PC-3 (cell line): ENCODE results near the gene HIPK2. TPM values are rescaled to one million over a fixed set of nuclear protein-coding genes. Genes with fewer than 3 reads are reported as not detected.

ENCODE experiments used
- ATAC-seq: fragments of 200-7000 bp; cut with Tn5 transposase; 2 replicates; pipeline ENCODE4 v1.9.1; 2020; ENCODE audit warnings: mild to moderate bottlenecking, moderate library complexity
- BruUV-seq: library from RNA; stranded (reverse); fragments of 400-500 nt; replicated peaks from 2 replicates; lab custom pipeline; 2021; lab: Mats Ljungman, UMichigan
- CTCF ChIA-PET: fragments of 300-600 bp; sonication (Branson Sonifier 250); formaldehyde crosslinking; loops from one replicate; lab custom pipeline; 2022; ENCODE audit warnings: antibody characterized with exemption; lab: Charles Lee
- POLR2A ChIA-PET: fragments of 300-600 bp; sonication (Branson Sonifier 250); formaldehyde crosslinking; loops from one replicate; lab custom pipeline; 2022; ENCODE audit warnings: antibody characterized with exemption; ENCODE audit not compliant: unreplicated experiment; lab: Charles Lee
- DNase-seq: peaks from one replicate; pipeline ENCODE4 v3.0.0-alpha.2; 2015
- H2AFZ ChIP-seq: fragments of 300-600 bp; sonication (generic); 2 replicates; pipeline ENCODE4 v1.6.0; 2016; ENCODE audit warnings: antibody characterized with exemption, low read length
- H3F3A ChIP-seq: fragments of 300-600 bp; sonication (generic); one replicate; pipeline ENCODE4 v1.6.0; 2017; ENCODE audit warnings: antibody characterized with exemption, low read length, control low read depth, mild to moderate bottlenecking; ENCODE audit not compliant: unreplicated experiment
- H3K27ac ChIP-seq: fragments of 300-600 bp; sonication (generic); 2 replicates; pipeline ENCODE4 v1.5.1; 2016; ENCODE audit warnings: mild to moderate bottlenecking, low read length
- H3K27me3 ChIP-seq: fragments of 300-600 bp; sonication (generic); 2 replicates; pipeline ENCODE4 v1.6.1; 2016; ENCODE audit warnings: low read length, mixed read lengths
- H3K36me3 ChIP-seq: fragments of 300-600 bp; sonication (generic); 2 replicates; pipeline ENCODE4 v1.6.1; 2016; ENCODE audit warnings: low read depth, mixed run types, low read length, mixed read lengths
- H3K4me1 ChIP-seq: fragments of 300-600 bp; sonication (generic); 2 replicates; pipeline ENCODE4 v1.5.1; 2016; ENCODE audit warnings: low read length; ENCODE audit not compliant: insufficient read depth
- H3K4me2 ChIP-seq: fragments of 300-600 bp; sonication (generic); 2 replicates; pipeline ENCODE4 v1.6.0; 2016; ENCODE audit warnings: low read length
- H3K4me3 ChIP-seq: fragments of 300-600 bp; sonication (generic); 2 replicates; pipeline ENCODE4 v1.5.1; 2016; ENCODE audit warnings: mild to moderate bottlenecking, low read length, mixed read lengths
- H3K79me2 ChIP-seq: fragments of 300-600 bp; sonication (generic); 2 replicates; pipeline ENCODE4 v1.6.1; 2017; ENCODE audit warnings: low read length, mixed read lengths
- H3K9ac ChIP-seq: fragments of 300-600 bp; sonication (generic); 2 replicates; pipeline ENCODE4 v1.6.0; 2016; ENCODE audit warnings: mild to moderate bottlenecking, low read length
- H3K9me2 ChIP-seq: fragments of 300-600 bp; sonication (generic); replicated peaks from 2 replicates; pipeline ENCODE4 v1.6.1; 2016; ENCODE audit warnings: mixed run types, low read length, mixed read lengths
- H3K9me3 ChIP-seq: fragments of 300-600 bp; sonication (generic); 2 replicates; pipeline ENCODE4 v1.6.1; 2016; ENCODE audit warnings: low read length, mixed read lengths
- H4K20me1 ChIP-seq: fragments of 300-600 bp; sonication (generic); 2 replicates; pipeline ENCODE4 v1.6.1; 2016; ENCODE audit warnings: low read length, mixed read lengths
- EZH2 ChIP-seq: fragments of 300-600 bp; sonication (generic); IDR thresholded peaks from one replicate; pipeline ENCODE4 v1.6.1; 2017; ENCODE audit warnings: antibody characterized with exemption, mild to moderate bottlenecking, low read length; ENCODE audit not compliant: unreplicated experiment
- EZH2phosphoT487 ChIP-seq: fragments of 300-600 bp; sonication (generic); IDR thresholded peaks from 2 replicates; pipeline ENCODE4 v1.6.1; 2018; ENCODE audit warnings: mild to moderate bottlenecking, antibody characterized with exemption, low read length, borderline replicate concordance
- intact Hi-C: fragments of 100-400 bp; cut with micrococcal nuclease; formaldehyde crosslinking; loops from 2 replicates; pipeline ENCODE4 v1.9.0; 2023
- total RNA-seq: library from RNA; depleted of rRNA; stranded (reverse); fragments of >200 nt; gene quantifications from 2 replicates; pipeline ENCODE4 v1.2.3, GENCODE V29; 2014
- TF ChIP-seq, protein P1 (sequence below): fragments of 300-600 bp; sonication (generic); conservative IDR thresholded peaks from 2 replicates; pipeline ENCODE4 v1.5.1; 2017; ENCODE audit warnings: antibody characterized with exemption, low read depth, mild to moderate bottlenecking, low read length

Gene HIPK2
- total RNA-seq, 1 experiment from 2014 or later, result 38.1 TPM

DNA sequence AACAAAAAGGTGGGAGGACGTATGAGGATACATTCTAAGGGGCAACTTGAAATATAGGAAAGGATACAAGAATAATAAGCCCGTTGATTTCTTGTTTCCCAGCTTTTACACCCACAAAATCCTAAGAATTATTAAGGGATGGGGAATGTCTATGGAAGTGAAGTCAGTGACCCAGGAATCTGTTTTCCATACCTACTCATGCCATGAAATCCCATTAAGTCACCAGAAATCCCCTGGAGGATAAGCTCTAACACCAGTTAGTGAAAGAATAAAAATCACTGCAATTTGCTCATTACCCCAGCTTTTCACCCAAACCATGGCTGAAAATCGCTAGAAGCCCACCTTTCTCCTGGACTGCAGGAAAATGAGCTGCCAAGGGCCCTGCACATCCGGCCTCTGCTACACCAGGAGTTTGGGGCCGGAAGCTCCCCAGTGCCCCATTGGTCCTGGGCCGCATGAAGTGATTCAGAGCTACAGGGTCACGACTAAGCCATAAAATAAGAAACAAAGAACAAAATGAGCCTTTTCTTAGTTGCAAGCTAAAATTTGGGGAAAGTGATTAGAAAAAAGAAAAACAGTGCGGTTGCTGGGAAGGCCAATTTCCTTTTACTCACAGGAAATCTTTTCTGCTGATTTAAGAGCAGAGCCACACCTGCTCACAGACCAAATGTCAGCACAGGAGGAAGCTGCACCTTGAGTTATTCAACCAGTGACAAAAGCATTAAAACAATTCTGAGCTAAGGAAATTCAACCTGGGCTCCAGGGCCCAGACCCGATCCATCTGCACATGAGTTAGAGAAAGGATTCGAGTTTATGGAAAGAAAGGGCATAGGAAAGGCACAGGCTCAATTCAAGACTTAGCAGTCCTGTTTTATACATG is 40.3 kb downstream of the HIPK2 start:
- peaks cover 4% of the 10 kb centered on the region for H3F3A ChIP-seq
- ChIA-PET CTCF (no interaction called here), POLR2A (interaction anchor here (0.5 to 0.6 kb wide), 2 partner anchors 34 to 113 kb away, joined by 4 to 14 read pairs; no protein-coding TSS in a partner anchor)
- H3K9ac ChIP-seq, result no peak overlapping the region
- no peaks in the 10 kb centered on the region for H3K9me3 ChIP-seq
- H3K9me2 ChIP-seq, result no peaks in the 10 kb centered on the region
- intact Hi-C loops, result no loop called here
- H3K79me2 ChIP-seq, result peaks cover 98% of the 10 kb centered on the region
- no peak overlapping the region for H3K4me2 ChIP-seq
- no TSS peak for BruUV-seq
- no peaks in the 10 kb centered on the region for H3K27me3 ChIP-seq
- no peak for TF ChIP-seq EZH2
- TF ChIP-seq, protein P1, sequence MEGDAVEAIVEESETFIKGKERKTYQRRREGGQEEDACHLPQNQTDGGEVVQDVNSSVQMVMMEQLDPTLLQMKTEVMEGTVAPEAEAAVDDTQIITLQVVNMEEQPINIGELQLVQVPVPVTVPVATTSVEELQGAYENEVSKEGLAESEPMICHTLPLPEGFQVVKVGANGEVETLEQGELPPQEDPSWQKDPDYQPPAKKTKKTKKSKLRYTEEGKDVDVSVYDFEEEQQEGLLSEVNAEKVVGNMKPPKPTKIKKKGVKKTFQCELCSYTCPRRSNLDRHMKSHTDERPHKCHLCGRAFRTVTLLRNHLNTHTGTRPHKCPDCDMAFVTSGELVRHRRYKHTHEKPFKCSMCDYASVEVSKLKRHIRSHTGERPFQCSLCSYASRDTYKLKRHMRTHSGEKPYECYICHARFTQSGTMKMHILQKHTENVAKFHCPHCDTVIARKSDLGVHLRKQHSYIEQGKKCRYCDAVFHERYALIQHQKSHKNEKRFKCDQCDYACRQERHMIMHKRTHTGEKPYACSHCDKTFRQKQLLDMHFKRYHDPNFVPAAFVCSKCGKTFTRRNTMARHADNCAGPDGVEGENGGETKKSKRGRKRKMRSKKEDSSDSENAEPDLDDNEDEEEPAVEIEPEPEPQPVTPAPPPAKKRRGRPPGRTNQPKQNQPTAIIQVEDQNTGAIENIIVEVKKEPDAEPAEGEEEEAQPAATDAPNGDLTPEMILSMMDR, result no peak
- TF ChIP-seq EZH2phosphoT487, result no peak
- no peak overlapping the region for H3K4me3 ChIP-seq
- H3K27ac ChIP-seq, result peak overlapping the region; percentile 33
- peaks cover 35% of the 10 kb centered on the region; the same call in 1 of the 2 replicates for H4K20me1 ChIP-seq
- peak; percentile 23 for ATAC-seq
- DNase-seq, result no peak
- no peak overlapping the region for H2AFZ ChIP-seq
- peaks cover 35% of the 10 kb centered on the region for H3K36me3 ChIP-seq
- H3K4me1 ChIP-seq, result peaks cover 54% of the 10 kb centered on the region

DNA sequence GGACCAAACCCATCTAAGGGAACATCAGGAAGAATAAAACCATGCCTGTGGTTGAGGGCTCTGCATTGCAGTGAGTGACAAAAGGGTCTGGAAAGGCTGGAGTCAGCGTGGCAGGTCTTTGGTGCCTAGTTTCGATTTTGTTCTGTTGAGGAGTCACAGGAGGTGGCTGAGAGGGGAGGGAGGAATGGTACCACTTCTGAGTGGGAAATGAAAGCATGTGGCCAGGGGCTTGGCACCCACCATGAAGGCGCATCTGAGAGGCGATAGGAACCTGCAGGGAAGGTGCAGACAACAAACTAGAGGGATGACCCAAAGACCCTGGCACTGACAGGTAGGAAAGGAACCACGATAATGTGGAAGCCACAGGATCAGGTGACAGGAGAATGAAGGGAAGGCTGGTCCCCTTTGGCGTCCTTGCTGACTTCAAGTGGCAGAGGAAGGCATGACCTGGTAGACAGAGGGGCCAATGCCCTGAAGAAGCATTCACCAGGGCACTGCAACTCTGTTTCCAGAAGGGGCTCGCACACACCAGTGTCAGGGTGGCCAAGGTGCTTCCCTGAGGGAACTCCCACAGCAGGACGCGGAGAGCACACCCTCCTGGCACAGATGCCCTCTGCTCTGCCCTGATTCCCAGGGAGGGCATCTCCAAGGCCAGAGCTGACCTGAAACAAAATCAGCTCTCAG is 41.7 kb downstream of the HIPK2 start:
- Histone ChIP-seq H3K9me2 (no peaks in the 10 kb centered on the region), H3F3A (peaks cover 4% of the 10 kb centered on the region), H3K9me3 (no peaks in the 10 kb centered on the region), H3K36me3 (peaks cover 29% of the 10 kb centered on the region), H3K4me2 (no peak overlapping the region), H3K4me1 (peaks cover 54% of the 10 kb centered on the region), H2AFZ (no peak overlapping the region), H3K27me3 (no peaks in the 10 kb centered on the region), H3K9ac (no peak overlapping the region), H3K27ac (no peak overlapping the region), H3K4me3 (no peak overlapping the region), H4K20me1 (peaks cover 30% of the 10 kb centered on the region), H3K79me2 (peaks cover 97% of the 10 kb centered on the region)
- BruUV-seq, result no TSS peak
- DNase-seq (no peak), ATAC-seq (no peak)
- POLR2A ChIA-PET, result no interaction called here
- CTCF ChIA-PET, result no interaction called here
- TF ChIP-seq EZH2, result no peak
- TF ChIP-seq, protein P1, result no peak
- TF ChIP-seq EZH2phosphoT487, result no peak
- intact Hi-C loops, result no loop called here
